ENCODE measurements around the gene PNMA8A.
"Not testable (repeated sequence)": the region's sequence is repeated elsewhere in the genome, so short reads cannot be mapped to it uniquely, and the experiment has no call there.

Gene PNMA8A

DNA sequence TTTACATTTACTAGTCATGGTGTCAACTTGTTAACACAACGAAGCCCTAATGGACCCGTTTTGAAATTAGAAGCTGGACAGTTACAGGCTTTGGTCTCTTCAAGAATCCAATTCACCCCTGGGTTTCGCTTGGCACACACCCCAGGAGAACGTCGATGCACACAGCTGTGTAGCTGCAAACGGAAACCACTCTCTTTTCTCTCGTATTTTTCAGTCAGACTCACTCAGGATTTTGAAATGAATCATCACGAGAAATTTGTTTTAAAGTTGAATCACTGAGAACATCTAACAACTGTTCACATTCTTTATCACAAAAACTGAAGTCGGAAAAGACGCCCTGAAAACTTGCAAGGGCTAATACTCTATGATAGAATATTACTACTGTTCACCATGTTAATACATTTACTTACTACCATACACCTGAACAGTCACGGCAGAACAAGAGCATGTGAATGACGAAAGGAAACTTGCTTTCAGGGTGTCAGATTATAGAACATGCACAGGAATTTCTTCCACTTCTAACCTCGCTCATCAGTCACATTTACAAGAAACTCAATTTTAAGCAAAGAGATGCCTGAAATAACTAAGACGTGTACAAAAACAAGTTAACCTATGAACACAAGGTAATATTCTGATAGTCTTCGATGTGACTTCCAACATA lies 4.7 kb downstream of the PNMA8A start:
- no peak for DNase-seq (ENCODE audit: low spot score)

DNA sequence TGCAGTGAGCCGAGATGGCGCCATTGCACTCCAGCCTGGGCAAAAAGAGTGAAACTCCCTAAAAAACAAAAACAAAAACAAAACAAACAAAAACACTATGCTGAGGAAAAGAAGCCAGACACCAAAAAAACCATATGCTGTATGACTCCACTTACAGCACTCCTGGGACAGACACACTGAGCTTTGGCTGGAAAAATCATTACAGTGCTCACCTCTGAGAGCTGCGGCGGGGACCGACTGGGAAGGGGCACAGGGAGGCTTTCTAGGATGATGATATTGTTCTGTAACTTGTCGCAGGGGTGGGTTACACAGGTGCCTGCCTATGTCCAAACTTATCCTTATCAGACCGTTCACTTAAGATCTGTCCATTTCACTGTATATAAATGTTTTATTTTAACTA lies 7.8 kb downstream of the PNMA8A start:
- DNase-seq (ENCODE audit: low spot score), result no peak

DNA sequence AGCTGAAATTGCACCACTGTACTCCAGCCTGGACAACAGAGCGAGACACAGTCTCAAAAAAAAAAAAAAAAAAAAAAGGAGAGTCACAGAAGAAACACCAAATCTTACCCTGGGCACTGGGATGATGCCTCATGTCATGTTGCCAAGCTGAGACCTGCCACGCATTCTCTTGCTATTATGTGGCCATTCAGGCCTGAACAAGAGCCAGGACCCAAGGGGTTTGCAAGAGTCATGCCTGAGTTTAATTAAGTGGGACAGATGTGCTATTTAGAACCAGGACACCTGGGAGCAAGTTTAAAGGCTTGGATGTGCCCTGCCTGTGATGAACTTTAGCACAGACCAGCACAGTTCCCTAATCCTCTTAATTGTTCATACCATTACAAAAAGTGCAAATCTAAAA lies 9.8 kb downstream of the PNMA8A start:
- no peak for DNase-seq (ENCODE audit: low spot score)

DNA sequence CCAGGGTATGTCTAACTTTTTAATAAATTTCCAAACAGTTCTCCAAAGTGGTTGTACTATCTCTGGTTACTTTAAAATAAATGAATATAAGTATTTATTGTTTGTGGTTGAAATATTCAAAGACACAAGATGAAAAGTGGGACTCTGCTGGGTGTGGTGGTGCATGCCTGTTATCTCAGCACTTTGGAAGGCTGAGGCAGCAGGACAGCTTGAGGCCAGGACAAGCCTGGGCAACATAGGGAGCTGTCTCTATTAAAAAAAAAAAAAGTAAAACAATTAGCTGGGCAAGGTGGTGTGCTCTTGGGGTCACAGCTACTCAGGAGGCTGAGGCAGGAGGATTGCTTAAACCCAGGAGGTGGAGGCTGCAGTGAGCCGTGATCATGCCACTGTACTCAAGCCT lies 10.4 kb downstream of the PNMA8A start:
- DNase-seq (ENCODE audit: low spot score), result no peak

DNA sequence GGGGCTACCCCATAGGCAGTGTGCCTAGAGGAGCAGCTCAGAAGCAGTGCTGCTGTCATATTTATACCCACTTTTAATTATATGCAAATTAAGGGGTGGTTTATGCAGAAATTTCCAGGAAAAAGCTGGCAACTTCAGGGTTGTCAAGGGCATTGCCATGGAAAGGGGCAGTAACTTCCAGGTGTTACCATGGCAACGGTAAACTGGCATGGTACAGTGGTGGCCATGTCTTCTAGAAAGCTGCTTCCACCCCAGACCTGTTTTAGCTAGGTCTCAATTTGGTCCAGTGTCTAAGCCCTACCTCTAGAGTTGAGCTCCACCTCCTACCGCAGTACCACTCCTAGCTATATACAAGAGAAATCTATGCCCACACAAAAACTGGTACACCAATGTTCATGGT lies 11.3 kb downstream of the PNMA8A start:
- DNase-seq (ENCODE audit: low spot score), result no peak

DNA sequence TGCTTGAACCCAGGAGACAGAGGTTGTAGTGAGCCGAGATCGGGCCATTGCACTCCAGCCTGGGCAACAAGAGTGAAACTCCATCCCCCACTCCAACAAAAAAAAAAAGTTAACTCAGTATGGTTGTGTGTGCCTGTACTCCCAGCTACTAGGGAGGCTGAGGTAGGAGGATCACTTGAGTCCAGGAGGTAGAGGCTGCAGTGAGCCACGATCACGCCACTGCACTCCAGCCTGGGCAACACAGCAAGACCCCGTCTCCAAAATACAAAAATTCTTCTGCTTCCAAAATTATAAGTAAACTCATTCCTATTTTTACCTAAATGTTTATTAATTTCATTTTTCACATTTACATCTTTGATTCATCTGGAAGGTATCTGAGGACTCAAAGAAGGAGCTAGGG lies 14.4 kb downstream of the PNMA8A start:
- DNase-seq (ENCODE audit: low spot score), result no peak

DNA sequence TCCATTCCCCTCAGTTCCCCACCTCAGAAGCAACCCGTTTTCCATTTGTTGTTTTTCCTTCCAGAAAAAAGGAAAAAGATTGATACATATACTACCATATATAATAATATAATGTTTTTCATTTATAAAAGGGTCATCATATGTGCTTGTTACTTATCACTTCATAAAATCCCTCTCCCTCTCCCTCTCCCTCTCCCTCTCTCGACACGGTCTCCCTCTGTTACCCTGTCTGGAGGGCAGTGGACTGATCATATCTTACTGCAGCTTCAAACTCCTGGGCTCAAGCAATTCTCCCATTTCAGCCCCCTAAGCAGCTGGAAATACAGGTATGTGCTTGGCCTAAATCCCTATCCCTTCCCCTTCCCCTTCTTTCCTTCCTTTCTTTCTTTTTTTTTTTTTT lies 17.1 kb downstream of the PNMA8A start:
- DNase-seq (ENCODE audit: low spot score), result no peak

DNA sequence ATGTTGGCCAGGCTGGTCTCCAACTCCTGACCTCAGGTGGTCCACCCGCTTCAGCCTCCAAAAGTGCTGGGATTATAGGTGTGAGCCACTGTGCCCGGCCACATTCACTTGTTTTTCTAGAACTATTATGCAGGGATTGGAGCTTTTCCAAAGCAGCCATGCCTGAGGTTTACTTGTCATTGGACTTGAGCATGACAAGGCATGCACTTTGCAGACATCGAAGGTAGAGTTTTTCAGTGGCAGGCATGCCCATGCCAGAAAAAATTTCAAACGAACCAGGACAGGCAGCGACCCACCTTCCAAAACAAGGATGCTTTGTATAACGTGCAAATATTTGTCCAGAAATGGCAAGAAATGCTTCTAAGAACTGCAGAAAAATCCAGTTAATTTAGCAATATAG lies 17.7 kb downstream of the PNMA8A start:
- no peak for DNase-seq (ENCODE audit: low spot score)

DNA sequence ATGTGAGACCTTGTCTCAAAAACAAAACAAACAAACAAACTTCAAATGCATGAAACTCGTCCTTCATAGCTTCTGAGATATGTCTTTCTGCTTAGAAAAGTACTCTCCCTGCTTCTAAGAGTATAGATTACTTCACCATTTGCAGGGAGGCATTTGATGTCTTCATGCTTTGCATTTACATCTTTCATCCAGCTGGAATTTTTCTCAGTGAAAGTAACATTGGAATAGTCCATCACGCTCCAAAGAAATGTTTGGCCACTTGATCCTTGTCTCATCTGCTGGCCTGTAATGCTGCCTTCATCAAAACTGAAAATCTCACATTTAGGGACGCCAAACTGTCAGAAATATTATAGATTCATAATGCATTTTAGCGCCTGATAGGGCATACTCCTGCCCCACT lies 19.2 kb downstream of the PNMA8A start:
- no peak for DNase-seq (ENCODE audit: low spot score)

DNA sequence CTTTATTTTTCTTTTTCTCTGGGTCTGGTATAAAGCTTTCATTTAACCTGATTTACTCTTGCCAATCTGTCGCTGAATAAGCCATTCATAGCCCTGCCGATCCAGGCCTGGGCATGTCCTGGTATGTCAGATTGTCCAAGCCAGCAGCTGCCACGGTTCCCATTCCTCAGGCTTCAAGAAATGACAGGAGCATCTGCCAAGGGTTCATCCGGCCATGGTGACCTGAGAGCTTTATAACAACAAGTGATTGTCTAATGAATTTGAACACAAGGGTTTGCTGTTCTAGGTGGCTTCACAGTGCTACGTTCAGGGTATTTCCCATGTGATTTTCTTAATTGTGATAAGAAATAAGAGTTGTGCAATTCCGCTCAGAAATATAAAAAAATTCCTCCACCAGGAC lies 20.0 kb downstream of the PNMA8A start:
- DNase-seq (ENCODE audit: low spot score), result no peak

DNA sequence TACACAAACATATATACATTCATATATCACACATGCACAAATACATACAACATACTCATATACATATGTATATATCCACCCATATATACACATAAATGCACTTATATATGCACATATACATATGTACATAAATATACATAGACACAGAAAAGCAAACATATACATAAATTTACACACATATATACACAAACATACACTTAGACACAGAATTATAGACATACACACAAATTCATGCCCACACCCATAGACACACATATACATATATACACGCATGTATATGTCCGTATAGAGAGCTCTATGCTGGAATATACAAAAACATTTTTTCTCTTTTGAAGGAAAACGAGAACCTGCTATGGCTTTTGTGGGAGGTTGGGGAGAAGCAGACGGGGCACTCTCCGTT lies 20.6 kb downstream of the PNMA8A start:
- no peak for DNase-seq (ENCODE audit: low spot score)

DNA sequence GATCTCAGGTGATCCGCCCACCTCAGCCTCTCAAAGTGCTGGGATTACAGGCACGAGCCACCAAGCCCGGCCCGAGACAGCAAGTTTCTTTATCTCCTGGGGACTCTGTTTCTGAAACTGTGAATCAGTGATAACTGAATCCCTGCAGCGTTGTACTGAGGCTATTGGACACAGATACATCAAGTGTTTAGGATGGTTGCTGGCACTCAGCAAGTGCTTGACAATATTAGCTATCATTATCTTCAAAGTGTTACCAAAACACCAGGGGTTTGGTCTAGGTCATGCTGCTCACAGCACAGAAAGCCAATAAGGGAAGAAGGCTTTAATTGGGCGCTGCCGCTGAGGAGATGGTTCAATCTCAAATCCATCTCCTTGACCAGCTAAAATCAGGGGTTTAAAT lies 22.1 kb downstream of the PNMA8A start:
- no peak for DNase-seq (ENCODE audit: low spot score)

DNA sequence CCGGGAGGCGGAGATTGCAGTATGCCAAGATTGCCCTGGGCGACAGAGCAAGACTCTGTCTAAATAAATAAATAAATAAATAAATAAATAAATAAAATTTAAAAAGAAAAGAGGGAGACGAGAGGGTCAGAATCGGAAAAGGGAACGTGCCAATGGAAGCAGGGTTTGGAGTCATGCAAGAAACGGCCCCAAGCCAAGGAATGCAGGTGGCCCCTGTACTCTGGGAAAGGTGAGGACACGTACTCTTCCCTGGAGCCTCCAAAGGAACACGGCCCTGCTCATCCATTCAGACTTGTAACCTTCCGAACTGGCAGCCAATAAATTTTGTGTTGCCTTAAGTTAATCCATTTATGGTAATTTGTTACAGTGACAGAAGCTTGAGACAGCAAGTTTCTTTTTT lies 22.8 kb downstream of the PNMA8A start:
- DNase-seq (ENCODE audit: low spot score), result no peak

DNA sequence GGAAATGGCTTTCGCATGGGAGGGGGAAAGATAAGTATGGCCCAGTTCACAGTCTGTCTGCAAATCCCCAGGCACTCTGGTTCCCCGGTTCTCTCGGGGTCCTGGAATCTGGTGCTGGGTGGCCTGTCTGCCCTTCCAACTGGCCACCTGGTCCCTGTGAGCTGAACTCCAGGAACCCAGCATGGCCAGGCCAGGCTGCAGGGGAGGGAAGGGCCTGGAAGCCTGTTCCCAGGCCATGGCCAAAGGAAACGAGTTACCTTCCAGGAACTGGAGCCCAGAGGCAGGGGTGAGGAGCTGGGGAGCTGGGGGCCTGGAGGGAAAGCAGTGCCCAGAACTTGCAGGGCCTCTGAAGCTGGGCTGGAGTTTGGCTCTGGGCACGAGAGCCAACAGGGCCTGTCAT lies 23.5 kb downstream of the PNMA8A start:
- no peak for DNase-seq (ENCODE audit: low spot score)

DNA sequence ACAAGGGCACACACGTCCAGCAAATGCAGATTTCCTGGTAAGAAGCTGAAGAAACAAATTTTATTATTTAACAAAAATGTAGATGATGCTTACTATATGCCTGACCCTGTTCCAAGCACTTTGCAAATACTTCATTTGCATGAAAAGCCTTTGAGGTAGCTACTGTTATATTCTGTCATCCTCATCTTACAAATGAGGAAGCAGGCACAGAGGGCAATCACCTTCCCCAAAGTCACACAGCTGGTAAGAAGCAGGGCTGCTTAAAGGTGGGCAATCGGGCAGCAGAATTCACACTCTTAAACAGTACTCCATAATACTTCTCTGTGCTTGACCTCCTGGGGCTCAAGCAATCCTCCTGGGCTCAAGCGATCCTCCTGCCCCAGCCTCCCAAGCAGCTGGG lies 24.4 kb downstream of the PNMA8A start:
- no peak for DNase-seq (ENCODE audit: low spot score)

DNA sequence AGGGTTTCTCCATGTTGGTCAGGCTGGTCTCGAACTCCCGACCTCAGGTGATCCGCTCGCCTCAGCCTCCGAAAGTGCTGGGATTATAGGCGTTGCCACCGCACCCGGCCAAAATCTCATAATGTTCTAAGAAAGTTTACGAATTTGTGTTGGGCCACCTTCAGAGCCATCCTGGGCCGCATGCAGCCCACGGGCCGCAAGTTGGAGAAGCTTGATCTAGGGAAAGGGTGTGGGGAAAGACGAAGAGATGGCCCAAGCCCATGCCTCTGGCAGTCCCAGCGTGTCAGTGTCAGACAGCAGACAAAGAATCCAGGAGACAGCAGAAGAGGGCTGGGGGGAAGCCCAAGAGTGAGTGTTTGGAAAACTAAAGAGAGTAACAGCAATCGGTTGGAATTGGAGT lies 25.3 kb downstream of the PNMA8A start:
- DNase-seq (ENCODE audit: low spot score), result no peak

DNA sequence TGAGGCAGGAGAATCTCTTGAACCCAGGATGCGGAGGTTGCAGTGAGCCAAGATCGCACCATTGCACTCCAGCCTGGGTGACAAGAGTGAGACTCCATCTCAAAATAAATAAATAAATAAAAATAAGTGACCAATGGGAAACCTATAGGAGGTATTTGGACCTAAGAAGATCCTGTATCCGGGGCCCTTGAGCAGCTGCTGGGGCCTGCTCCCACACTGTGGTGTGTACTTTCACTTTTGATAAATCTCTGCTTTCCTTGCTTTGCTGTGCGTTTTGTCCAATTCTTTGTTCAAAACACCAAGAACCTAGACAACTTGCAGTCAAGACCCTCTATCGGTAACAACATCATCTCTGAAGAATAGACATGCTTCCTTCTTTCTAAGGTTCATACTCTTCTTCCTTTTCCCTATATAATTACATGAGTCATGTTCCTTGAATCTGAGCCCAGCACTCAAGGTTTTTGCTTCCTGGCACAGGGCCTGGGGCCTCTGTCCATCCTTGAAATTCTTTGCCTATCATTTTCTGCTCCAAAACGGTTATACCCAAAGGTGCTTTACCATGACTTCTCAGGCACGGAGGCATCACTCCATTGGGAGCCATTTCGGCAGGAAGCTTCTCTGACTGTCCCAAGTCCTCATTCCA lies 28.4 kb downstream of the PNMA8A start:
- DNase-seq (ENCODE audit: low spot score), result peak; percentile 56

DNA sequence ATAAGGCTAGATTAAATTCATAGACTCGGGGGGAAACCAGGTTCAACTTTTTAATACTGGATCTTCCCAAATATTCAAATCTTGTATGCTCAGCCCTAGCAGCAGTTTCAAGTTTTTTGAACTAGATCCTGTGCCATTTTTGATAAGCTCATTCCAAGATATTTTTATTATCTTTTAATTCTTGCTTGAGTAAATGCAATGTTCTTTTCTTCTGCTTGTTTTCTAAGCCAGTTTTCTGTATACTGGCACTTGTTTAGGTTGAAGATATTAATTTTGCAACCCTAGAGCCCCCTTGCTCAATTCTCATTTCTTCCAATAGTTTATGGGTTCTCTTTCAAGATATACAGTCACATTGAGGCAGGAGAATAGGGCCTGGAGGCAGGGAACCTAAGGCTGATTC lies 29.5 kb downstream of the PNMA8A start:
- no peak for DNase-seq (ENCODE audit: low spot score)

DNA sequence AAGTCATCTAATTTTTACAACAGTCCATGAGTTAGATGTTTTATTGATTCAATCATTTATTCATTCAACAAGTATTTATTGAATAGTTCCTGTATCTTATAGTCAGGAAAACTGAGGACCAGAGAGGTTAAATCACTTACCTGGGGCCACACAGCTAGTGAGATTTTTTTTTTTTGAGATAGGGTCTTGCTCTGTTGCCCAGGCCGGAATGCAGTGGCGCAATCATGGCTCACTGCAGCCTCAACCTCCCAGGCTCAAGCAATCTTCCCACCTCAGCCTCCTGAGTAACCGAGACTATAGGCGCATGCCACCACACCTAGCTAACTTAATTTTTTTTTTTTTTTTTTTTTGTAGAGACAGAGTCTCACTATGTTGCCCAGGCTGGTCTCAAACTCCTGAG lies 35.7 kb downstream of the PNMA8A start:
- DNase-seq (ENCODE audit: low spot score), result not testable (repeated sequence)

DNA sequence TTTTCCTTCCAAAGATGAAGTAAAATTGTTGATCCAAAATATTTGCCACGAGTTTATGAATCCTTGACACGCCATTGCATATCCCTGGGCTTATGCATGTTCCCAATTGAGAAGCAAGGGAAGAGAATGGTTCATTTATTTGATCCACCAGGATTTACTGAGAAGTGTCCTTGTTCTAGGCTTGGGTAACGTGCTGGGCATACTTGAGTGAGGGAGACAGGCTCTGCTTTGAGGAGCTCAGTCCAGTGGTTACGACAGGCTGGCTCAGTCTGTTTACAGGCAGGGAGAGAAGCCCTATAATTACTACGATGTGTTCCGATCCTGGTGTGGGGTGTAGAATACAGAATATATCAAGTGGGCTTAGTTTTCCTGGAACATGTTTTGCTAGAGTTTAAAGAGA lies 36.4 kb downstream of the PNMA8A start:
- no peak for DNase-seq (ENCODE audit: low spot score)

DNA sequence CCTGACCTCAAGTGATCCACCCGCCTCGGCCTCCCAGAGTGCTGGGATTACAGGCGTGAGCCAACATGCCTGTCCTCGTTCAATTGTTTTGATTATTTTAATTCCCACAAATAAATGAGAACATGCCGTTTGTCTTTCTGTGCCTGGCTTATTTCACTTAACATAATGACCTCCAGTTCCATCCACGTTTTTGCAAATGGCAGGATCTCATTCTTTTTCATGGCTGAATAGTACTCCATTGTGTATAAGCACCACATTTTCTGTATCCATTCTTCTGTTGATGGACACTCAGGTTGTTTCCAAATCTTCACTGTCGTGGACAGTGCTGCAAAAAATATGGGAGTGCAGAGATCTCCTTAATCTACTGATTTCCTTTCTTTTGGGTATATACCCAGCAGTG lies 37.9 kb downstream of the PNMA8A start:
- DNase-seq (ENCODE audit: low spot score), result not testable (repeated sequence)

DNA sequence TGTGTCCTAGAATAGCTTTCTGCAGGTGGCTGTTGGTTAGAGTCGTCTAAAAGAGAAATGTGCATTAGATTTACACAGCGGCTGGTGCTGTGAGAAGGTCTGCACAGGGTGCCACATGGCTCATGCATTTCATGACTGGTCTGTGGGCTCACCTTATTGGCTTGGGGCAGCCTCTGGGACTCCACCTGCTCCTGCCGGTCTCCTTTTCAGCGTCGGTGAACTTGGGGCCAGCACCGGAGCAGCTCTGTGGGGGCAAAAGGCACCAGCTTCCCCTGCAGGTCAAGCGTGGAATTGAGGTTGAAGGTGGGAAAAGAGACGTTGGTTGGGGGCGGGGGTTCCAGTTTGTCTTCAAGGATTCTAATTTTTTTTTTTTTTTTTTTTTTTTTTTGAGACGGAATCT lies 39.5 kb downstream of the PNMA8A start:
- no peak for DNase-seq (ENCODE audit: low spot score)

DNA sequence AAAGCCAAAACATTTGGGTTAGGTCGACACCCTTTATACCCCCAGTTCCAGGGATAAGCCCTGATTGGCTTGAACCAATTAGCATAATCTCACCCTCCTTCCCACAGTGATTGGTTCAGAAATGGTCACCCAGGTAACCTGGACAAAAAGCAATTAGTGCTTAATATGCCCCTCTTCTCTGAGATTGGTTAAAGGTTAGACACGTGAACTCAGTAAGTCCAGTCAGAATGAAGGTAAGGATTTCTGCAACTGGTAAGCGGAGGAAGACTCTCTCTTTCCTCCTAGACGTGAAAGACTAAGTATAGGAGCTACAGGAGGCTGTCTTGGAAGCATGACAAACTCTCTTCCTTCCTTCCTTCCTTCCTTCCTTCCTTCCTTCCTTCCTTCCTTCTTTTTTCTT lies 41.4 kb downstream of the PNMA8A start:
- DNase-seq (ENCODE audit: low spot score), result no peak

Data from LoVo (cell line).